CD4-positive, alpha-beta T cell treated with Interleukin-10 for 1 hour (primary cell): ENCODE measurements around the gene PKNOX2.

Experiments
- DNase-seq: peaks from one replicate; pipeline ENCODE4 v3.0.0-alpha.2; 2020

PKNOX2 gene

DNA sequence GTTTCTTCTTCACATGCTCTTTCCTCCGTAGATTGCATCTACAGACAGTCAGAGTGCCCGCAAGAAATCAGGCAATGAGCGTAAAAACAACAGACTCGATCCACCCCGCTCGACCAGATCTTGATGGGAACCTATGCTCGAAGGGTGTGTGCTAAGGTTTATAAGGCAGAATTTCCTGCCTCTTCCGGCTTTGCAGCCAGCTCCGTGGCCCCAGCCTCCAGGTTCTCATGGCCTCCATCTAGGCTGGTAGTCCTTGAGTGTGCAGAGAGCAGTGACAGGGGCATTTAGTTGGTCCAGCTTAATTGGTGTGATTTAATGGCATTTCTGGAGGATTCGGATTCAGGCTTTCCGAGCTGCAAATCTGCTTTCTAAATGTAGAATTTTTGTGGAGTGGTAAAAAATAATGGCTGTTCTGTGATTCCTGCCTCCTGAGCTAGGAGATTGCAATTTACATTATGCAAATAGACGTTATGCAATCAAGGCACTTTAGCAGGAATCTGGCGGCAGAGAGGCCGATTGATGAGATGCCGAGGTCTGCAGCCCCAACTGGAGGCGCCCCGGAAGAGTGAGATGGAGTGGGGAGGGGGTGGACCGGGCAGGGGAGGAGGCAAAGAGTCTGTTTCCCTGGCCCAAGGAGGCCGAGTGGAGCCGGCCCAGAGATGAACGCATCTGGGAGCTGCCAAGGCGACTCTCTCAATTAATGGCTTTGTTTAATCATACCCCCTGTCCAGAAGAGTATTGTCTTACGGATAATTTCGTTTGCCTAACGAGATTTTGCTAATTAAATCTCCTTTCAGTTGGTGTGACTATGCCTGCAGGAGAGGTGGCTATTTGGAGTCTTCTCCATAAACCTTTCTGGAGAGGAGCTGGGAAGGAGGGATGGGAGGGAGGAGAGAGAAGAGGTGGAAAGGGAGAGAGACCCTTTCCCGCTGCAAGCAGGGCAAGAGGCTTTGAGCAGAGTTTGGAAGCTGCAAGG lies 75.3 kb downstream of the PKNOX2 start:
- no peak for DNase-seq

- no peak for DNase-seq
Observed at GRCh38 chr11:125241104-125241503, 76.6 kb downstream of the PKNOX2 start.

DNA sequence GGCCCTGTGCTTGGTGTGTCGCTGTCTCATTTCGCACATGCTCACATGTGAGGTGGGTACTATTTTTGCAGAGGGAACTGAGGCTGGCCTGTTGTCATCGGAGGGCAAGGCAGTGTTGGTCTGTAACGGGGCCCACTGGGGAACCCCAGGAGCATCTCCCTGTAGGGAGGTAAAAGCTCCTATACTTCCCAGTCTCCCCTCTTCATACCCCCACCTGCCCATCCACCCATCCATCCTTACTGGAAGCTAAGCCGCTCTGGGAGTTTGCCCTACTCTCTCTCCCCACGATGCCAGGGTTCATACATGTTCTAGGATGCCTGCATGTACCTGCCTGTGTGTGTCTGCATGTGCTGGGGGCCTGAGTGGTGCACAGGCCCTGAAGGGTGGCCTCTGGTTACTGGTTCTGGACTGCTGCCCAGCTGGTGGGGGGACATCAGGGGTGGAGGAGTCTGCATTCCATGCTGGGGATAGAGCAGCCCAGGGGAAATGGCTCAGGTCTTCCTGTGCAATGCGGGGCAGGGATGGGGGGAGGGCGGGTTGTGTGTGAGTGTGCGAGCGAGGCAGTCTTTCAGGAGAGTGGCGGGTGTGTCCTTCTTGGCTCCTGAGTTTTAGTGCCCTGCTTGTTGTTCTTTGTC lies 77.7 kb downstream of the PKNOX2 start:
- no peak for DNase-seq

GRCh38 chr11:125244166-125244565 lies 79.6 kb downstream of the PKNOX2 start:
- no peak for DNase-seq

- DNase-seq = no peak
Observed at GRCh38 chr11:125245299-125245698, 80.7 kb downstream of the PKNOX2 start.

DNA sequence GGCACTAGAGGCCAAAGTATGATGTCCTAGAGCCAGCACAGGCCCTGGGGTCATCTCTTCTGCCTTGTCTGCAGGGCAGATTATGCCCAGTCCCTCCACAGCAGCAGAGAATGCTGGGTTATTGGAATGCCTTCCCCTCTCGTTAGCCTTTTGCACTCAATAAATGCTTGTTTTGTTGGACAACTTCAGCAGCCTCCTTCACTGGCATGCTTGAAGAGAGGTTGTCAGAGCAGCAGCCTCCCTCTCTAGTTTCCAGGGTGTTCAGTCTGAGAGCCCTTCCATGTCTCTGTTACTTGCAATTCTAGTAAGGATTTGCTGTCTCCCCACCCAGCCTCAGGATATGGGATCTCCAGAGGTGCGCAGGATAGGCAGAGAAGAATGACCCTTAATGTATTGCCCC lies 82.9 kb downstream of the PKNOX2 start:
- DNase-seq = no peak

- DNase-seq = no peak
Observed at GRCh38 chr11:125250318-125251213, 86.0 kb downstream of the PKNOX2 start.

DNA sequence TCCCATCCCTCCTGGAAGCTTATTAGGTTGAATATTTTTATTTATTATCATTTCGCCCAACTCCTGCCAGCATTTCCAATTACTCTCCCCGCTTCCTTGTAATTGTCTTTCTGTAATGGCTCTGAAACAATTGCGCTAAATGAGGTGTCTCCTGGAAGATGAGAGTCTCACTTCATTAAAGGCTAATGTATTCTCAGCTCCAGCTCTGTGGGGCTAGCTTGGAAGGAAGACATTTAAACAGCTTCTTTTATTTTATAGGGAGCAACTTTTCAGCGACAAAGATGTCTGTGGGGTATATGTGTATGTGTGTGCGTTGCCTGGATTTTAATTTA lies 86.6 kb downstream of the PKNOX2 start:
- DNase-seq = no peak

DNA sequence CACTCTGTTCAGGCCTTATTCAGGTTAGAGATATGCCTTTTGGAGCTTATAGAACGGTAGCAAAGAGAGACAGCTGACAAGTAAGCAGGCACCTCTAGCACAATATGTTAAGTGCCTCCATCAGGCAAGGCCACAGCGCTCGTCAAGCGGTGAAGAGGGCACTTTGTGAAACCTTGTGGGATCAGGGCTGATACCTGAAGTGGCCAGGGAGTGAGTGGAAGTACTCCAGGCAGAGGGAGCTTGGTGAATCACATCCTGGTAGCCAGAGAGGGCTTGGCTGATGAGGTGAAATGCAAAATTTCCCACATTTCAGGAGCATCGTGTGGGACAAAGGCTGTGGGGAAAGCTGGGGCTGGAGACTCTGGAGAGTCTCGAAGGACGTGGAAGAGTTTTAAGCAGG lies 87.4 kb downstream of the PKNOX2 start:
- DNase-seq = no peak

GRCh38 chr11:125253289-125253688 lies 88.7 kb downstream of the PKNOX2 start:
- DNase-seq = no peak

GRCh38 chr11:125253795-125254525 lies 89.4 kb downstream of the PKNOX2 start:
- no peak for DNase-seq

- DNase-seq = no peak
Observed at GRCh38 chr11:125256541-125257189, 92.1 kb downstream of the PKNOX2 start.

GRCh38 chr11:125257190-125257579 lies 92.6 kb downstream of the PKNOX2 start:
- no peak for DNase-seq

GRCh38 chr11:125257751-125258150 lies 93.2 kb downstream of the PKNOX2 start:
- no peak for DNase-seq

DNA sequence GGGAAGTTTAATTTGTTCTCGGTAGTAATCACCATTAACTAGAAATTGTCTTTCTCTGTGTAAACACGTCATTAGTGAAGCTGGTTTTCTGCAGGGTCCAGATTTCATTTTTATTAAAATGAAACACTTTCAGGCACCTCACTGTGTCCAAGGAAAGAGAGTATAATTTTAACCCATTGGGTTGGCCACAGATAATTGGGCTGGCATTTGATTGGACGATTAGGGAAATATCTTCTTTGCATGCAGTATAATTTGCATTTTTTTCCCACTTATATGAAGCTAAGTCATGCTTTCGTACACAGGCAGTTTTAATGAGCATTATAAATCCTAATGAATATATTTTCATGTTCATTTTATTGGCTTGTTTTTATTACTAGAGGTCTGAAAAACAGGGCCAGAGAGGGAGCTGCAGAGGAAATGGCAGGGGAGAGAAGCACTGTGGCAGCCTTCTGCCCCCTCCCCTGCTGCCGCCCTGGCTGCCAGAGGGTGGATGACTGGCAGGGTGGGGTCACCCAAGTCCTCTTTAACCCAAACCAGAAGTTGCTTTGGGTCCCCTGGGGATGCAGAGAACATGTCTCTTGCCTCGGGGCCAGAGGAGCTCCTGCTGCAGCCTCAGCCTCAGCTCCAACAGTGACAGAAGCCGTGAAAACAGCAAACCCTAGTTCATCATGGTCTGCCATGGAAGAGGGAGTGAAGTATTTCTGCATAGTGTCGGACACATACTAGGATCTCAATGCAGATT lies 93.9 kb downstream of the PKNOX2 start:
- no peak for DNase-seq

DNA sequence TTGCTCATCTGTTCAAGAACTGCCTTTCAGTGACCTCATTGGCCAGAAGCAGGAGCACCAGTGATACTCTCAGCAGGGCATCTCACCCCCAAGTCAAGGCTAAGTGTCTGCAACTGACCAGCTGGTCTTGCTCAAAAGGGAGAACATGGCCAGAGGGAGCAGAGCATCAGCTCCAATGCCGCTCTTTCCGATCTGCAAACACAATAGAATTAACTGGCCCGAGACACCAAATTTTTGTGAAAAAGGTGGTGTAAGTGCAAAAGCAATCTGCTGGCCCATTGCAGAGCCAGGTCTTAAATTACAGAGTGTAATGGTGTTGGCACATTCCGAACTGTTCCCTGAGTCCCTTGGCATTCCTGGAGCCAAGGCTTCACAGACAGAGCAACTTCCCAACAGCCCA lies 97.0 kb downstream of the PKNOX2 start:
- DNase-seq = no peak

GRCh38 chr11:125262194-125262829 lies 97.8 kb downstream of the PKNOX2 start:
- no peak for DNase-seq

- no peak for DNase-seq
Observed at GRCh38 chr11:125262830-125263218, 98.3 kb downstream of the PKNOX2 start.

- no peak for DNase-seq
Observed at GRCh38 chr11:125263268-125263790, 98.8 kb downstream of the PKNOX2 start.
